ENCODE measurements around the gene SAPCD2.

SAPCD2 gene

GRCh38 chr9:137028263-137029057 lies 41.9 kb downstream of the SAPCD2 start:
- DNase-seq = peak; percentile 60

- no peak for DNase-seq
Measured at GRCh38 chr9:137027369-137028262, 42.7 kb downstream of the SAPCD2 start, which contains the start of gene ABCA2. Gene ABCA2, minus strand, starts transcription at chr9:137028237. Its CDS starts 97 bp downstream, at chr9:137028140.

DNA sequence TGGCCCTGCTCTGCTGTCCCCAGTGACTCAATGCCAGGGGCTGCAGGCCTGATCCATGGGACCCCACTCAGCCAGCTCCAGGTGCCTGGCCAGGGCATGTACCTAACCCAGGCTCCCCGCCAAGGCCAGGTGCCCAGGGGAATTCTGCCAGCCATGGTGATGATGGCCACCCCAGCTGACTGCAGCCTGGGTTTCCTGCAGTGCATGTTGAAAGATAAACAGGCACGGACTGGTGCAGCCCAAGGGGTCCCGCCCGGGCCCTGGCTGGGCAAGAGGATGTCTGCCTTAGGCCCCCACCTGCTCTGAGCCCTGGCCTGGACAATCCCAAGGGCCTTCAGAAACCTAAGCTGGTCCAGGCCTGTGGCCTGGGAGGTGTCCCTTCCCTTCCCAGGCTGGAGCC lies 43.5 kb downstream of the SAPCD2 start:
- DNase-seq = no peak

- DNase-seq = no peak
Measured at GRCh38 chr9:137026384-137026783, 44.0 kb downstream of the SAPCD2 start.

DNA sequence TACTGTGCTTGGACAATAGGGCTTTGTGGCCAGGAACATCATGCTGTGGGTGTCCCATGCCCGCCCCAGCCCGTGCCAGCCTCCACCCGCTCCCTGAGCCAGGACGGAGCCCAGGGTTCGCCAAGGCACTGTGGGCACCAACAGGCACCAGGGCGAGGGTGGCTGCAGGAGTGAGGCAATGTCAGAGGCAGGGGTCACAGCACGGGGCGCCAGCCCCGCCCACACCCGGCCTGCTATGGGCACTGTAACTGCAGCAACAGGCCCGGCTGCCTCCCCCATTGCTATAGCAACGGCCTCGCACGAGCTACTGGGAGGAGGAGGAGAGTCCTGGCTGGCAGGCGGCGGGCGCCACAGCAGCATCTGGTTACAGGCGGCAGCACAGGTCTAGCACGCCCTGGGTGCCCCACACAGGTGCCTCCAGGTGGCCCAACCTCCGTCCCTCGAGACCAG lies 44.8 kb downstream of the SAPCD2 start:
- DNase-seq = no peak

DNA sequence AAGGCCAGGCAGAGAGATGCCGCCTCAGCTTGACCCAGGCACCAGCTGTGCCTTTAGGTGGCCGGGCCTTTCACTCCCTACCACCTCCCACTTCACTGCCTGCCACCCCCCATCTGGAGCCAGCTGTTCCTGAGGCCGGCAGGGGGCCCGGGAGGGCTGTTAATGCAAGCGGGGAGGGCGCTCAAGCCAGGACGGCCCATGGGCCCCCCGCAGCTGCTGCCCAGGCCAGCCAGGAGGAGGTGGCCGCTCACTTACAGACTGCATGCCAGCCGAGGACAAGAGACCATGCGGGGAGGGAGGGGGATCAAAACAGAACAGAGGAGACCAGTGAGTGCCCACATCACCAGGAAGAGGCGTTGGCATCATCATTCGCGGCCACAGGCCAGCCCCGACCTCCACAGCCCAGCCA lies 46.8 kb downstream of the SAPCD2 start:
- no peak for DNase-seq

DNA sequence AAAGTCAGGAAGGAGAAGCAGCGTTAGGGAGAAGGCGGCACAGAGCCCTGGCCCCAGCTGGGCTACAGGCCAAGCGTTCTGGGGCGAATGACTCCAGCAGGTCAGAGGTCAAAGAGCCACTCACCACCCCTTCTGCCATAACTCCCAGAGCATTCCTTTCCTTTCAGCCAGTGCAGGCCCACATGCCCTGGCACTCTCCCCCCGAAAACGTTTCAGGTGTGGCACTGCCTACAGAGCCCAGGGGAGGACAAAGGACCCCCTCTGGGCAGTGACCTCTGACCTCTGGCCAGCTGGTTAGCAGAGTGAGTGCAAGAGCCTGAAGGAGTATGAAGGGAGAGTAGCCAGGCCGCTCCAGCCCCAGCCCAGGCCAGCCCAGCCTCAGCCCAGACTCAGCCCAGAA lies 47.2 kb downstream of the SAPCD2 start:
- no peak for DNase-seq

DNA sequence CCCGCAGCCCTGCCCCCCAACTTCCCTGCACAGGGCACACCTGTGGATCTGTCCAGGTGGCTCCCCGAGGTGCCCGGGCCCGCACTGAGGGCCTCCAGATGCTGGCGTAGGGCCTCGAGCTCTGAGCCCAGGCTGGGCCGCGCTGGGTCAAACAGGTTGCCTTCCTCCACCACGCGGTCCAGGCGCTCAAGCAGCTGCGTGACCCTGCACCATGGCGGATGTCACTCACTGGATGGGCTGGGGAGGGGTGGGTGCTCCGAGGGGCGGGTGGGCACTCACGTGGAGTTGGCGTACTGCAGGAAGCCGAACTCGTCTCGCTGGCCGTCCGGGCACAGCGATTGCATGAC lies 47.7 kb downstream of the SAPCD2 start:
- no peak for DNase-seq

DNA sequence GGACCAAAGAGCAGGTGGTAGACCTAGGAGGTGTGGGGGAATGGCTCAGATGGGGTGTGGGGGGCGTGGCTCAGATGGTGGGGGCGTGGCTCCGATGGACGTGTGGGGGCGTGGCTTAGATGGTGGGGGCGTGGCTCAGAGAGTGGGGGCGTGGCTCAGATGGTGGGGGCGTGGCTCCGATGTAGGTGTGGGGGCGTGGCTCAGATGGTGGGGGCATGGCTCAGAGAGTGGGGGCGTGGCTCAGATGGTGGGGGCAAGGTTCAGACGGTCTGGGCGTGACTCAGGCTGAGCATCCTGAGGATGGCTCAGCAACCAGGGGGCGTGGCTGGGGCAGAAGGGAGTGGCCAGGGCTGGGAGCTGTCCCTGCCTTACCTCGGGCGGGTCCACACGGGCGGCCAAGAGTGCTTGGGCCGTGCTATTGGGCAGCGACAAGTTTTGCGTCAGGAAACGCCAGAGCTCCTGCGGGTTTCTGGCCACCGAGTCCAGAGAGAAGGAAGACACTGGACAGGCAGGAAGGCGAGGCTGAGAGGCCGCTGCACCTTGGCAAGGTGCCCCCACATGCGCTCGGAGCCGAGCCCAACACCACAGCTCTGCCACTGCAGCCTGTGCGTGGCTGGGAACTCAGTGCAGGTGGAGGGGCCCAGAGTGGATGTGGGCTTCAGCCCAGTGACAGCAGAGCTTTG lies 48.2 kb downstream of the SAPCD2 start:
- peak; percentile 56 for DNase-seq

DNA sequence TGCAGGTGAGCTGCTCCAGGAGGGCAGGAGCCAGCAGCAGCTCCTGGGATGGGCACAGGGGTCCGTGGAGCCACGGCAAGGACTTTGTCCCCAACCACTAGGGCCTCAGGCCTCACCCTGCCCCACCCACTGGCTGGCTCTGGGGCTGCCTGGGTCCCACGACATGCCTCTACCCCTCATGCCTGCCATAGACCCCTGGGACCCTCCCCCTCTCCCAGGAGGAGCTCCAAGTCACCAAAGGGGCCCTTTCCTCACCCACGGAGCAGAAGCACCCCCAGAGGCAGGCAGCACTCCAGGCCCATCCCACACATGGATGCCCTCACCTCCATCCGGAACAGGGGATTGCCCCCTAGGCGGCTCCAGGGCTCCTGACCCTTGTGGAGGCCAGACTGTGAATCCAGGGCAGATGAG lies 48.8 kb downstream of the SAPCD2 start:
- no peak for DNase-seq

- DNase-seq = no peak
Measured at GRCh38 chr9:137020771-137021567, 49.4 kb downstream of the SAPCD2 start.

GRCh38 chr9:137019891-137020683 lies 50.3 kb downstream of the SAPCD2 start:
- DNase-seq = no peak

- DNase-seq = no peak
Measured at GRCh38 chr9:137018761-137019559, 51.4 kb downstream of the SAPCD2 start.

DNA sequence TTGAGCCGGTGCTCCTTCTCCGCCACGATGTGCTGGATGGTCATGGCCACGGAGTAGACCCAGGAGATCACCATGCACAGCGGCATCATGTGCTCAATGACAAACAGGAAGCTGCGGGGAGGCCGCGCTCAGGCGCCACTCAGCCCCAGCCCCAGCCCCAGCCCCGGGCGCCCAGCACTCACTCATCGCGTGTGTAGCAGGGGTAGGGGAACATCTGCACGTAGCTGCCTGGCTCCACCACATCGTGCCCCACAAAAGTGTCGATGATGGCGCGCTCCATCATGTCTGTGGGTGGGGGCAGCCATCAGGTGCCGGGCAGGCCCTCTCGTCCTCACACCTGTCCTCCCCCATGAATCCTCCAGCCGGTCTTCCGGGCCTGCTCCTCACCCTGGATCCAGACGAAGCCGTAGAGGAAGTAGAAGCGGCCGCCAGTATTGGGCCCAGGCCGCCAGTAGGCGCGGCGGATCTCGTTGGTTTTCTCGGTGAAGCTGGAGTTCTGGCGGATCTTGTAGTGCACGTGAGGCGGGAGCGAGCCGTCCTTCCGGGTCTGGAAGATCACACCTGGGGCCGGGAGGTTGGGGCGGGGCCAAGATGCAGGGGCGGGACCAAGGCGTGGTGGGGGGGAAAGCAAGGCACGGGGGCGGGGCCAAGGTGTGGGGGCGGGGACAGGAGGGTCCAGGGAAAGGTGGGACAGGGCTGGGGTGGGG lies 52.4 kb downstream of the SAPCD2 start:
- DNase-seq = no peak

GRCh38 chr9:137017071-137017470 lies 53.3 kb downstream of the SAPCD2 start:
- no peak for DNase-seq

- DNase-seq = no peak
Measured at GRCh38 chr9:137016436-137016835, 53.9 kb downstream of the SAPCD2 start.

GRCh38 chr9:137015976-137016375 lies 54.4 kb downstream of the SAPCD2 start:
- no peak for DNase-seq

DNA sequence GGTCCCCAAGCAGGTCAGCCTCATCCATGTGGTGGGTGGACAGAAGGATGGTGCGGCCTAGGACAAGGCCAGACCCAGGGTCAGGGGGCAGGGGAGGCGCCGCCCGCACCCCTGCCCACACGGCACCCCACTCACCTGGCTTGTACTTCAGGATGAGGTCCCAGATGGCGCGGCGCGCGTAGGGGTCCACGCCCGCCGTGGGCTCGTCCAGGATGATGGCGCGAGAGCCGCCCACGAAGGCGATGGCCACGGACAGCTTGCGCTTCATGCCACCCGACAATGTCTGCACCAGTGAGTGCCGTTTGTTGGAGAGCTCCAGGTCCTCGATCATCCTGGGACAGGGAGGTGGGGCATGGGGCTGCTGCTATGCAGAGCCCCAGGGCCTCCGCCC lies 54.8 kb downstream of the SAPCD2 start:
- no peak for DNase-seq

GRCh38 chr9:137014776-137015539 lies 55.4 kb downstream of the SAPCD2 start:
- DNase-seq = no peak

Data from activated gamma-delta T cell treated with Interleukin-2 at 50 U/mL for 16 hours (primary cell).